Tibial nerve (tissue), 4 donors: Measurements from ENCODE around the gene RBM19. TPM values are rescaled to one million over a fixed set of nuclear protein-coding genes. Genes with fewer than 3 reads are reported as not detected.

ENCODE experiments used
- DNase-seq, 2 donors: peaks; one replicate each; pipeline ENCODE4 v3.0.0-alpha.2; 2019; ENCODE audit warnings: low spot score in 2 of 2
- H3K27ac ChIP-seq, 4 donors: fragments of 200-600 bp; sonication (generic) in 3 of 4; one replicate each; pipeline ENCODE4 v1.5.1; 2017 to 2019; ENCODE audit warnings: mild to moderate bottlenecking in 1 of 4
- H3K27me3 ChIP-seq, 2 donors: fragments of 200-600 bp; sonication (generic) in 1 of 2; one replicate each; pipeline versions ENCODE4 v1.5.1 to v1.6.0; 2017 to 2019
- H3K36me3 ChIP-seq, 3 donors: fragments of 200-600 bp; sonication (generic); one replicate each; pipeline ENCODE4 v1.5.1; 2018 to 2019
- H3K4me1 ChIP-seq, 4 donors: fragments of 200-600 bp; sonication (generic) in 3 of 4; one replicate each; pipeline ENCODE4 v1.5.1; 2017 to 2019
- H3K4me3 ChIP-seq, 4 donors: fragments of 200-600 bp; sonication (generic) in 3 of 4; one replicate each; pipeline ENCODE4 v1.5.1; 2017 to 2019; ENCODE audit warnings: mild to moderate bottlenecking in 1 of 4, moderate library complexity in 1 of 4
- H3K9me3 ChIP-seq, 4 donors: fragments of 200-600 bp; sonication (generic) in 3 of 4; one replicate each; pipeline ENCODE4 v1.5.1; 2017 to 2019
- EP300 ChIP-seq, 2 donors: sonication (generic); formaldehyde crosslinking; IDR thresholded peaks; one replicate each; pipeline ENCODE4 v1.6.1; 2017; ENCODE audit warnings: antibody characterized with exemption in 2 of 2, mild to moderate bottlenecking in 1 of 2
- POLR2A ChIP-seq, 2 donors: fragments of 450-650 bp; IDR thresholded peaks; one replicate each; pipeline ENCODE4 v1.6.1; 2017; ENCODE audit warnings: antibody characterized with exemption in 2 of 2, mild to moderate bottlenecking in 2 of 2, moderate library complexity in 2 of 2
- whole genome bisulfite sequencing, 2 donors: methylation state at CpG; one replicate each; pipeline ENCODE4 v1.1.5; 2018; 5-methylcytosine and 5-hydroxymethylcytosine counted together
- total RNA-seq, 4 donors: library from RNA; depleted of rRNA; stranded (reverse); fragments of >200 nt; gene quantifications; one replicate each; pipeline ENCODE4 v1.1.0, GENCODE V29; 2016
- TF ChIP-seq, protein P1 (sequence below), 5 experiments: fragments of 200-600 bp in 3 of 5; fragments of 450-650 bp in 2 of 5; sonication (generic) in 3 of 5; IDR thresholded peaks; one replicate each; pipeline ENCODE4 v1.5.1; 2016 to 2019; ENCODE audit warnings: antibody characterized with exemption in 5 of 5, mild to moderate bottlenecking in 3 of 5, moderate library complexity in 2 of 5

RBM19 gene
- total RNA-seq, 4 donors from 2014 or later = 32.0 to 57.9 (median 38.9) TPM

GRCh38 chr12:113934060-113934814 is 31.9 kb downstream of the RBM19 start:
- Histone ChIP-seq H3K27me3 (no peaks in the 10 kb centered on the region), H3K36me3 (peaks cover 0 to 94% (median 0%) of the 10 kb centered on the region in 3 donors), H3K9me3 (no peaks in the 10 kb centered on the region), H3K4me1 (peaks cover 0 to 28% (median 7%) of the 10 kb centered on the region in 4 donors), H3K27ac (no peak overlapping the region), H3K4me3 (no peak overlapping the region)
- no peak for DNase-seq
- TF ChIP-seq EP300 (IDR thresholded peaks at IDR 0.05) (no peak), POLR2A (IDR thresholded peaks at IDR 0.05) (no peak)
- TF ChIP-seq, protein P1, sequence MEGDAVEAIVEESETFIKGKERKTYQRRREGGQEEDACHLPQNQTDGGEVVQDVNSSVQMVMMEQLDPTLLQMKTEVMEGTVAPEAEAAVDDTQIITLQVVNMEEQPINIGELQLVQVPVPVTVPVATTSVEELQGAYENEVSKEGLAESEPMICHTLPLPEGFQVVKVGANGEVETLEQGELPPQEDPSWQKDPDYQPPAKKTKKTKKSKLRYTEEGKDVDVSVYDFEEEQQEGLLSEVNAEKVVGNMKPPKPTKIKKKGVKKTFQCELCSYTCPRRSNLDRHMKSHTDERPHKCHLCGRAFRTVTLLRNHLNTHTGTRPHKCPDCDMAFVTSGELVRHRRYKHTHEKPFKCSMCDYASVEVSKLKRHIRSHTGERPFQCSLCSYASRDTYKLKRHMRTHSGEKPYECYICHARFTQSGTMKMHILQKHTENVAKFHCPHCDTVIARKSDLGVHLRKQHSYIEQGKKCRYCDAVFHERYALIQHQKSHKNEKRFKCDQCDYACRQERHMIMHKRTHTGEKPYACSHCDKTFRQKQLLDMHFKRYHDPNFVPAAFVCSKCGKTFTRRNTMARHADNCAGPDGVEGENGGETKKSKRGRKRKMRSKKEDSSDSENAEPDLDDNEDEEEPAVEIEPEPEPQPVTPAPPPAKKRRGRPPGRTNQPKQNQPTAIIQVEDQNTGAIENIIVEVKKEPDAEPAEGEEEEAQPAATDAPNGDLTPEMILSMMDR (IDR thresholded peaks at IDR 0.05) = no peak
- WGBS, 2 donors = 79 to 80% methylated on average over 14 of the region's 14 CpGs

DNA sequence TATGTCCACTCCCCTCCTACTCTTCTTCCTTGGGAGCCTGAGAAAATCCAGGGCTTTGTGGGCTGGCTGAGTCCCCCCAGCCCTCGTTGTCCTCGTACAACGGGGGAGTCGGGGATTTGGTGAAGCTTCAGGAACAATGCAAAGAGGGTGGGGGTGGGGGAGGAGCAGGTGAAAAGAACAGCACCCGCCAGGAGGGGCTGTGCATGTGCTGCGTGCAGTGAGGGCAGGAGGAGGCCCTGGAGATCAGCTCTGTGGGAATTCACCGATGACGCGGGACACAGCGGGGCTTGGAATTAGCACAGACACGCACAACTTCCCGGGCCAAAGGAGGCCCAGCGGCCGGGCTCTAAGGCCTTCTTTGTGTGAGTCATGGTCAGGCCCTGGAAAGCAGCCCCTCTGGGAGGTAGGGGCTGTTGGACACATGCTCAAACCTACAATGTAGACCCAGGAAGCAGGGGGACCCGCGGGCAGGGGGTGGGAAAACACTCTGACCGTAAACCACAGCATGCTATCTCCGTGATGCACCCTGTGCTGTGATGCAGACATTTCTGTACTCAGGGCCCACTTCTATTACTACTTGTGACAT is 32.8 kb downstream of the RBM19 start:
- H3K27ac ChIP-seq = peak overlapping the region in 1 of 4 donors; percentile 56
- no peak overlapping the region for H3K4me3 ChIP-seq
- no peaks in the 10 kb centered on the region for H3K9me3 ChIP-seq
- no peaks in the 10 kb centered on the region for H3K27me3 ChIP-seq
- TF ChIP-seq, protein P1 (IDR thresholded peaks at IDR 0.05) = no peak
- TF ChIP-seq POLR2A (IDR thresholded peaks at IDR 0.05) (no peak), EP300 (IDR thresholded peaks at IDR 0.05) (no peak)
- DNase-seq = no peak
- WGBS, 2 donors = 50 to 57% methylated on average over 18 of the region's 18 CpGs
- peaks cover 0 to 28% (median 7%) of the 10 kb centered on the region in 4 donors for H3K4me1 ChIP-seq
- H3K36me3 ChIP-seq = peaks cover 0 to 91% (median 0%) of the 10 kb centered on the region in 3 donors

- Histone ChIP-seq H3K4me3 (no peak overlapping the region), H3K4me1 (peaks cover 0 to 28% (median 7%) of the 10 kb centered on the region in 4 donors), H3K9me3 (no peaks in the 10 kb centered on the region), H3K36me3 (peaks cover 0 to 89% (median 0%) of the 10 kb centered on the region in 3 donors), H3K27ac (peak overlapping the region in 2 of 4 donors; percentile 26 to 56), H3K27me3 (no peaks in the 10 kb centered on the region)
- TF ChIP-seq POLR2A (IDR thresholded peaks at IDR 0.05) (no peak), EP300 (IDR thresholded peaks at IDR 0.05) (peak in 1 of 2 donors; percentile 13)
- DNase-seq = peak in 1 of 2 donors; percentile 8
- 51 to 56% methylated on average over 14 of the region's 14 CpGs for WGBS, 2 donors
Measured at GRCh38 chr12:113932381-113933196, 33.5 kb downstream of the RBM19 start.

DNA sequence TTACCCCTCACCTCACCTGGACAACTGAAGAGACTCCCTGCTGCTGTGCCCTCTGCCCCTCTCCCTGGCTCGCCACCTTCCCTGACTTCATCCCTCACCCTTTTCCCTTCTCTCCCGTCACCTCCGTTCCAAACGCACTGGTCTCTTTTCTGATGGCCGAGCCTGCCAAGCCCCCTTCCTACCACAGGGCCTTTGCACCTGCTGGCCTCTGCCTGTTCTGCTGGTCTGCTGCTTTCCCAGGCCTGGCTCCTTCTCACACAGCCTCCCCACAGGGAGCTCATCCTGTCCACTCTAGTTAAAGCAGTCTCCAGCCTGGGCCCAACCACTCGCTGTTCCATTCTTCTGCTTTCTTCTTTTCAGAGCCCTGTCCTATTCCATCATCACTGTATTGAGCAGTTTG is 34.6 kb downstream of the RBM19 start:
- peaks cover 0 to 86% (median 0%) of the 10 kb centered on the region in 3 donors for H3K36me3 ChIP-seq
- DNase-seq = no peak
- WGBS, 2 donors = 98% methylated on average over 6 of the region's 6 CpGs
- H3K27me3 ChIP-seq = no peaks in the 10 kb centered on the region
- H3K4me1 ChIP-seq = peaks cover 0 to 28% (median 7%) of the 10 kb centered on the region in 4 donors
- TF ChIP-seq, protein P1 (IDR thresholded peaks at IDR 0.05) = no peak
- TF ChIP-seq EP300 (IDR thresholded peaks at IDR 0.05) (no peak), POLR2A (IDR thresholded peaks at IDR 0.05) (no peak)
- H3K4me3 ChIP-seq = no peak overlapping the region
- H3K9me3 ChIP-seq = no peaks in the 10 kb centered on the region
- H3K27ac ChIP-seq = no peak overlapping the region

DNA sequence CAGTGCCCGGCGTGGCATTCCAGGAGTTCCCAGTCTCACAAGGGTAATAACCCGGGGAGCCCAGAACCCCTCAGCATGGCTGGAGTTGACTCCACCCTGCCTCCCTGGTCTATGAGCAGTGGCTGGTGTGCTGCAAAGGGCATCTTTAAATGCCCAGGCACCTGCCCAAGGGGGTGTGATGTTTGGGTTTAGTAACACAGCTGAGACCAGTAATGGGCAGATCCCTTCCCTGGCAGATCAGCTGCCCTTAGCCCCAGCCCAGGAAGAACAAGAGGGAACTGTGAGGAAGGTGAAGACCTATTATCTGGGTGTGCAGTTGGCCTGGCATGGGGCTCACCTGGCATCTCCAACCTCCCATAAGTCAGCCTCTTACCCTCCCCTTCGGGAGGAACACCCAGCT is 35.9 kb downstream of the RBM19 start:
- Histone ChIP-seq H3K27me3 (no peaks in the 10 kb centered on the region), H3K4me3 (no peak overlapping the region), H3K4me1 (peaks cover 0 to 28% (median 7%) of the 10 kb centered on the region in 4 donors), H3K9me3 (no peaks in the 10 kb centered on the region), H3K36me3 (peaks cover 0 to 86% (median 0%) of the 10 kb centered on the region in 3 donors), H3K27ac (no peak overlapping the region)
- WGBS, 2 donors = 79 to 92% methylated on average over 3 to 4 of the region's 4 CpGs
- DNase-seq = no peak
- no peak for TF ChIP-seq POLR2A (IDR thresholded peaks at IDR 0.05)
